H4 (cell line): ENCODE results near the gene SPRR1A. TPM values are rescaled to one million over a fixed set of nuclear protein-coding genes. Genes with fewer than 3 reads are reported as not detected.
"Not testable (repeated sequence)": the region's sequence is repeated elsewhere in the genome, so short reads cannot be mapped to it uniquely, and the experiment has no call there.

Source experiments
- DNase-seq: peaks from one replicate; pipeline ENCODE4 v3.0.0-alpha.2; 2015; ENCODE audit warnings: low spot score
- total RNA-seq: library from RNA; depleted of rRNA; stranded (reverse); fragments of >200 nt; shearing (Covaris generic); gene quantifications from 2 replicates; pipeline ENCODE4 v1.2.3, GENCODE V29; 2014

Gene SPRR1A
- total RNA-seq, 1 experiment from 2014 or later, result not detected

GRCh38 chr1:152972196-152972886 is 11.5 kb upstream of the SPRR1A start:
- DNase-seq, result no peak

GRCh38 chr1:152976688-152977087 is 7.2 kb upstream of the SPRR1A start:
- DNase-seq, result no peak

GRCh38 chr1:152977614-152978013 is 6.3 kb upstream of the SPRR1A start:
- no peak for DNase-seq

- no peak for DNase-seq
Observed at GRCh38 chr1:152980676-152981075, 3.2 kb upstream of the SPRR1A start.

GRCh38 chr1:152981146-152981871 is 2.6 kb upstream of the SPRR1A start:
- no peak for DNase-seq

GRCh38 chr1:152982076-152982475 is 1.8 kb upstream of the SPRR1A start:
- no peak for DNase-seq

- no peak for DNase-seq
Observed at GRCh38 chr1:152983234-152983633, 647 bp upstream of the SPRR1A start.

GRCh38 chr1:152986578-152986977 is 2.7 kb downstream of the SPRR1A start:
- DNase-seq, result no peak

- DNase-seq, result no peak
Observed at GRCh38 chr1:152993186-152993585, 9.3 kb downstream of the SPRR1A start.

GRCh38 chr1:152995842-152996241 is 12.0 kb downstream of the SPRR1A start:
- DNase-seq, result no peak

GRCh38 chr1:152996633-152997400 is 12.9 kb downstream of the SPRR1A start:
- DNase-seq, result no peak

GRCh38 chr1:152997901-152998300 is 14.0 kb downstream of the SPRR1A start:
- no peak for DNase-seq

- DNase-seq, result no peak
Observed at GRCh38 chr1:152998476-152998875, 14.6 kb downstream of the SPRR1A start.

GRCh38 chr1:152999818-153000217 is 15.9 kb downstream of the SPRR1A start:
- no peak for DNase-seq

GRCh38 chr1:153000294-153000693 is 16.4 kb downstream of the SPRR1A start:
- no peak for DNase-seq

GRCh38 chr1:153001382-153001781 is 17.5 kb downstream of the SPRR1A start, which contains the start of gene SPRR3:
Gene SPRR3, plus strand, starts transcription at chr1:153001749. Its CDS starts 1,272 bp downstream, at chr1:153003021.
- no peak for DNase-seq

- not testable (repeated sequence) for DNase-seq
Observed at GRCh38 chr1:153011235-153011758, 27.4 kb downstream of the SPRR1A start.

- not testable (repeated sequence) for DNase-seq
Observed at GRCh38 chr1:153021829-153022228, 37.9 kb downstream of the SPRR1A start.

- not testable (repeated sequence) for DNase-seq
Observed at GRCh38 chr1:153022340-153022739, 38.5 kb downstream of the SPRR1A start.

GRCh38 chr1:153023109-153023508 is 39.2 kb downstream of the SPRR1A start:
- no peak for DNase-seq

GRCh38 chr1:153024413-153024812 is 40.5 kb downstream of the SPRR1A start:
- no peak for DNase-seq

- no peak for DNase-seq
Observed at GRCh38 chr1:153025797-153026196, 41.9 kb downstream of the SPRR1A start.
